Brain microvascular endothelial cell (primary cell): ENCODE data around the gene LRRC26.

ENCODE experiments used
- DNase-seq: peaks from one replicate; pipeline ENCODE4 v3.0.0-alpha.2; 2020
- H3K27ac ChIP-seq: fragments of 250-450 bp; sonication (Bioruptor Pico); 2 replicates; pipeline ENCODE4 v1.5.1; 2020; ENCODE audit warnings: mild to moderate bottlenecking, moderate library complexity
- H3K27me3 ChIP-seq: fragments of 250-450 bp; sonication (Bioruptor Pico); replicated peaks from 2 replicates; pipeline ENCODE4 v1.5.1; 2020; ENCODE audit warnings: mild to moderate bottlenecking
- H3K36me3 ChIP-seq: fragments of 250-450 bp; sonication (Bioruptor Pico); replicated peaks from 2 replicates; pipeline ENCODE4 v1.5.1; 2020; ENCODE audit warnings: mild to moderate bottlenecking
- H3K4me3 ChIP-seq: 2 replicates; pipeline ENCODE4 v1.5.1; 2011; ENCODE audit warnings: low read depth, mild to moderate bottlenecking, control low read depth, low read length, moderate library complexity
- CTCF ChIP-seq: IDR thresholded peaks from 2 replicates; pipeline ENCODE4 v1.5.1; 2011; ENCODE audit warnings: low read depth, mild to moderate bottlenecking, moderate library complexity, low read length, control low read depth, inconsistent platforms; ENCODE audit errors: missing control alignments
- in situ Hi-C: cut with HindIII; loops from 2 replicates; pipeline ENCODE4 v1.10.0; 2017; ENCODE audit warnings: low sequenced_read_pairs, low pct_ligation_motif_present

The LRRC26 gene

GRCh38 chr9:137187386-137187785 is 17.5 kb upstream of the LRRC26 start:
- in situ Hi-C loops = no loop called here
- peaks cover 29% of the 10 kb centered on the region for H3K36me3 ChIP-seq

GRCh38 chr9:137186385-137186784 is 16.5 kb upstream of the LRRC26 start:
- no peak overlapping the region for H3K4me3 ChIP-seq
- no peaks in the 10 kb centered on the region for H3K27me3 ChIP-seq
- DNase-seq = no peak
- in situ Hi-C loops = no loop called here
- H3K36me3 ChIP-seq = peaks cover 26% of the 10 kb centered on the region
- no peak for TF ChIP-seq CTCF
- no peak overlapping the region for H3K27ac ChIP-seq

More at GRCh38 chr9:137187386-137187785, 17.5 kb upstream of the LRRC26 start:
- Histone ChIP-seq H3K27ac (no peak overlapping the region), H3K4me3 (peak overlapping the region; percentile 86), H3K27me3 (no peaks in the 10 kb centered on the region)
- TF ChIP-seq CTCF = no peak
- DNase-seq = no peak

GRCh38 chr9:137185921-137186320 is 16.1 kb upstream of the LRRC26 start:
- in situ Hi-C loops = no loop called here
- DNase-seq = no peak
- Histone ChIP-seq H3K36me3 (peaks cover 28% of the 10 kb centered on the region), H3K4me3 (no peak overlapping the region), H3K27ac (no peak overlapping the region), H3K27me3 (no peaks in the 10 kb centered on the region)
- no peak for TF ChIP-seq CTCF

GRCh38 chr9:137184881-137185660 is 15.2 kb upstream of the LRRC26 start:
- in situ Hi-C loops = no loop called here
- H3K27me3 ChIP-seq = no peaks in the 10 kb centered on the region
- no peak for DNase-seq
- H3K4me3 ChIP-seq = no peak overlapping the region
- no peak for TF ChIP-seq CTCF
- H3K36me3 ChIP-seq = peaks cover 32% of the 10 kb centered on the region
- H3K27ac ChIP-seq = no peak overlapping the region

GRCh38 chr9:137183980-137184595 is 14.2 kb upstream of the LRRC26 start:
- no peak for DNase-seq
- in situ Hi-C loops = no loop called here
- Histone ChIP-seq H3K27ac (no peak overlapping the region), H3K36me3 (peaks cover 37% of the 10 kb centered on the region), H3K27me3 (no peaks in the 10 kb centered on the region), H3K4me3 (no peak overlapping the region)
- no peak for TF ChIP-seq CTCF
